ENCODE results near the gene RGS7.
"Not testable (repeated sequence)": the region's sequence is repeated elsewhere in the genome, so short reads cannot be mapped to it uniquely, and the experiment has no call there.

The RGS7 gene

GRCh38 chr1:241074507-241074906, 282.5 kb downstream of the RGS7 start:
- no peak for DNase-seq

GRCh38 chr1:241068359-241068758, 288.6 kb downstream of the RGS7 start:
- DNase-seq = no peak

- no peak for DNase-seq
Measured at GRCh38 chr1:241063276-241063675, 293.7 kb downstream of the RGS7 start.

- no peak for DNase-seq
Measured at GRCh38 chr1:241061062-241061461, 295.9 kb downstream of the RGS7 start.

- DNase-seq = no peak
Measured at GRCh38 chr1:241048622-241049021, 308.4 kb downstream of the RGS7 start.

- no peak for DNase-seq
Measured at GRCh38 chr1:241045659-241046058, 311.3 kb downstream of the RGS7 start.

- DNase-seq = no peak
Measured at GRCh38 chr1:241034203-241034936, 322.6 kb downstream of the RGS7 start.

GRCh38 chr1:241024834-241025233, 332.2 kb downstream of the RGS7 start:
- DNase-seq = no peak

GRCh38 chr1:241022366-241022765, 334.6 kb downstream of the RGS7 start:
- DNase-seq = no peak

- no peak for DNase-seq
Measured at GRCh38 chr1:241020851-241021697, 335.9 kb downstream of the RGS7 start.

GRCh38 chr1:241012708-241013340, 344.2 kb downstream of the RGS7 start:
- DNase-seq = no peak

- DNase-seq = no peak
Measured at GRCh38 chr1:241007668-241008067, 349.3 kb downstream of the RGS7 start.

GRCh38 chr1:240999826-241000225, 357.2 kb downstream of the RGS7 start:
- DNase-seq = no peak

GRCh38 chr1:240998441-240999015, 358.5 kb downstream of the RGS7 start:
- DNase-seq = no peak

GRCh38 chr1:240998024-240998423, 359.0 kb downstream of the RGS7 start:
- DNase-seq = no peak

- no peak for DNase-seq
Measured at GRCh38 chr1:240993004-240993403, 364.0 kb downstream of the RGS7 start.

- DNase-seq = no peak
Measured at GRCh38 chr1:240991230-240991629, 365.8 kb downstream of the RGS7 start.

- no peak for DNase-seq
Measured at GRCh38 chr1:240987928-240988327, 369.1 kb downstream of the RGS7 start.

- no peak for DNase-seq
Measured at GRCh38 chr1:240985081-240985480, 371.9 kb downstream of the RGS7 start.

- no peak for DNase-seq
Measured at GRCh38 chr1:240980342-240980741, 376.7 kb downstream of the RGS7 start.

GRCh38 chr1:240976685-240977084, 380.3 kb downstream of the RGS7 start:
- DNase-seq = no peak

- no peak for DNase-seq
Measured at GRCh38 chr1:240973875-240974274, 383.1 kb downstream of the RGS7 start.

- not testable (repeated sequence) for DNase-seq
Measured at GRCh38 chr1:240972059-240972458, 384.9 kb downstream of the RGS7 start.

All from activated naive CD4-positive, alpha-beta T cell treated with anti-CD3 and anti-CD28 coated beads, Interleukin-2, amount 50 U/mL, for 16 hours (primary cell).